ENCODE measurements around the gene TACSTD2. TPM values are rescaled to one million over a fixed set of nuclear protein-coding genes. Genes with fewer than 3 reads are reported as not detected.

TACSTD2 gene
- total RNA-seq, 1 experiment from 2014 or later: 0.28 TPM

DNA sequence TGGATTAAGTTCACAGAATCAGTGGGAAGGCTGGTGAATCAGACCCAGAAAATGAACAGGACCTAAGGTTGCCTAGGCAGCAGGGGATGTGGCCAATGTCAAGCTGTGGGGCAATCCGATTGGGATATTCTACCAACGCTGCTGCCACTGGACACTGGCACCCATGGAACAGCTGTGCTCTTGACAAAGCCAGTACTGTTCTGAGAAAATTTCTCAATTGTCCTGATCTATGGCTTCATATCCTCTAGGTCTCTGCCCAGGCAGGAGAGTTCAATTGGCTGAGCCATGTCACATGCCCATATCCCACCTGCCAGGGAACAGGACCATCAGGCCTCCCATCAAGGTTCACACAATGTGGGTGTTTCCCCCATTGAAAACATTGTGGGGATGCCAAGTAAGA, 6.2 kb downstream of the TACSTD2 start:
- intact Hi-C loops (cut with micrococcal nuclease; ENCODE audit: unreplicated experiment) (no loop called here), in situ Hi-C loops (cut with HindIII; ENCODE audit: low pct_unique_long_range_greater_than_20kb, low sequenced_read_pairs) (no loop called here)
- no TSS peak for BruUV-seq (replicated peaks)
- ChIA-PET CTCF (no interaction called here), POLR2A (no interaction called here)
- Histone ChIP-seq H3K27me3 (ENCODE audit: control insufficient read depth, insufficient read depth, low read length) (peaks cover 45% of the 10 kb centered on the region), H3K4me1 (ENCODE audit: control insufficient read depth, insufficient read depth, low read length) (no peaks in the 10 kb centered on the region), H3K4me3 (ENCODE audit: low read depth in 2 of 2, low read length in 2 of 2) (no peak overlapping the region), H3K27ac (ENCODE audit: low read length) (no peak overlapping the region), H3K36me3 (ENCODE audit: control insufficient read depth, insufficient read depth, low read length) (no peaks in the 10 kb centered on the region), H3K9me3 (ENCODE audit: control insufficient read depth, insufficient read depth, low read depth, low read length) (no peaks in the 10 kb centered on the region)
- no peak for TF ChIP-seq SIN3A (IDR thresholded peaks at IDR 0.05; ENCODE audit: borderline replicate concordance, insufficient read depth, low read depth, low read length)
- no peak for TF ChIP-seq POLR2AphosphoS5 (IDR thresholded peaks at IDR 0.05; ENCODE audit: low read depth, low read length)
- TF ChIP-seq, protein P1, sequence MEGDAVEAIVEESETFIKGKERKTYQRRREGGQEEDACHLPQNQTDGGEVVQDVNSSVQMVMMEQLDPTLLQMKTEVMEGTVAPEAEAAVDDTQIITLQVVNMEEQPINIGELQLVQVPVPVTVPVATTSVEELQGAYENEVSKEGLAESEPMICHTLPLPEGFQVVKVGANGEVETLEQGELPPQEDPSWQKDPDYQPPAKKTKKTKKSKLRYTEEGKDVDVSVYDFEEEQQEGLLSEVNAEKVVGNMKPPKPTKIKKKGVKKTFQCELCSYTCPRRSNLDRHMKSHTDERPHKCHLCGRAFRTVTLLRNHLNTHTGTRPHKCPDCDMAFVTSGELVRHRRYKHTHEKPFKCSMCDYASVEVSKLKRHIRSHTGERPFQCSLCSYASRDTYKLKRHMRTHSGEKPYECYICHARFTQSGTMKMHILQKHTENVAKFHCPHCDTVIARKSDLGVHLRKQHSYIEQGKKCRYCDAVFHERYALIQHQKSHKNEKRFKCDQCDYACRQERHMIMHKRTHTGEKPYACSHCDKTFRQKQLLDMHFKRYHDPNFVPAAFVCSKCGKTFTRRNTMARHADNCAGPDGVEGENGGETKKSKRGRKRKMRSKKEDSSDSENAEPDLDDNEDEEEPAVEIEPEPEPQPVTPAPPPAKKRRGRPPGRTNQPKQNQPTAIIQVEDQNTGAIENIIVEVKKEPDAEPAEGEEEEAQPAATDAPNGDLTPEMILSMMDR (IDR thresholded peaks at IDR 0.05): no peak
- no peak for TF ChIP-seq TCF7L2 (IDR thresholded peaks at IDR 0.05; ENCODE audit: low read depth, low read length)
- TF ChIP-seq, protein P2, sequence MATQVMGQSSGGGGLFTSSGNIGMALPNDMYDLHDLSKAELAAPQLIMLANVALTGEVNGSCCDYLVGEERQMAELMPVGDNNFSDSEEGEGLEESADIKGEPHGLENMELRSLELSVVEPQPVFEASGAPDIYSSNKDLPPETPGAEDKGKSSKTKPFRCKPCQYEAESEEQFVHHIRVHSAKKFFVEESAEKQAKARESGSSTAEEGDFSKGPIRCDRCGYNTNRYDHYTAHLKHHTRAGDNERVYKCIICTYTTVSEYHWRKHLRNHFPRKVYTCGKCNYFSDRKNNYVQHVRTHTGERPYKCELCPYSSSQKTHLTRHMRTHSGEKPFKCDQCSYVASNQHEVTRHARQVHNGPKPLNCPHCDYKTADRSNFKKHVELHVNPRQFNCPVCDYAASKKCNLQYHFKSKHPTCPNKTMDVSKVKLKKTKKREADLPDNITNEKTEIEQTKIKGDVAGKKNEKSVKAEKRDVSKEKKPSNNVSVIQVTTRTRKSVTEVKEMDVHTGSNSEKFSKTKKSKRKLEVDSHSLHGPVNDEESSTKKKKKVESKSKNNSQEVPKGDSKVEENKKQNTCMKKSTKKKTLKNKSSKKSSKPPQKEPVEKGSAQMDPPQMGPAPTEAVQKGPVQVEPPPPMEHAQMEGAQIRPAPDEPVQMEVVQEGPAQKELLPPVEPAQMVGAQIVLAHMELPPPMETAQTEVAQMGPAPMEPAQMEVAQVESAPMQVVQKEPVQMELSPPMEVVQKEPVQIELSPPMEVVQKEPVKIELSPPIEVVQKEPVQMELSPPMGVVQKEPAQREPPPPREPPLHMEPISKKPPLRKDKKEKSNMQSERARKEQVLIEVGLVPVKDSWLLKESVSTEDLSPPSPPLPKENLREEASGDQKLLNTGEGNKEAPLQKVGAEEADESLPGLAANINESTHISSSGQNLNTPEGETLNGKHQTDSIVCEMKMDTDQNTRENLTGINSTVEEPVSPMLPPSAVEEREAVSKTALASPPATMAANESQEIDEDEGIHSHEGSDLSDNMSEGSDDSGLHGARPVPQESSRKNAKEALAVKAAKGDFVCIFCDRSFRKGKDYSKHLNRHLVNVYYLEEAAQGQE (IDR thresholded peaks at IDR 0.05; ENCODE audit: insufficient read depth in 1 of 2, low read depth in 2 of 2, low read length in 1 of 2): no peak
- DNase-seq (ENCODE audit: low read depth, low spot score) (no peak), ATAC-seq (no peak)

DNA sequence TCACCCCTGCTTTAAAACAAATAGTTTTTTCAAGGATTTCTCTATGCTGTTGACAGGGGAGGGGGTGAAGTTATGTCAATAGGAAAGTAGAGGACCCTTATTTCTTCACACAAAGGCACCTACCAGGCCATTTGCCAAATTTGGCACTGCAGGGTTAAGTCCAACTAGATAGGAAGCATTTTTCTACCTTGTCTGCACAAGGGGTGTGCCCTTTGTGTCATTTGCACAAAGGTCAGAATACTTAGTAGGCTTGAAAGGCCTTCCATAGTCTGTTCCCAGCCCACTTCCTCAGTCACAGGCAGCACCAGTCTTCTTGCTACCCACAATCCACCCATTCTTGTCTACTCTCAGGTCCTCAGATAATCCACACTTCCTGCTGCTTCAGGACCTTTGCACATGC, 7.0 kb downstream of the TACSTD2 start:
- in situ Hi-C loops (cut with HindIII; ENCODE audit: low pct_unique_long_range_greater_than_20kb, low sequenced_read_pairs) (no loop called here), intact Hi-C loops (cut with micrococcal nuclease; ENCODE audit: unreplicated experiment) (no loop called here)
- Histone ChIP-seq H3K4me3 (ENCODE audit: low read depth in 2 of 2, low read length in 2 of 2) (no peak overlapping the region), H3K36me3 (ENCODE audit: control insufficient read depth, insufficient read depth, low read length) (no peaks in the 10 kb centered on the region), H3K27ac (ENCODE audit: low read length) (no peak overlapping the region), H3K4me1 (ENCODE audit: control insufficient read depth, insufficient read depth, low read length) (no peaks in the 10 kb centered on the region), H3K27me3 (ENCODE audit: control insufficient read depth, insufficient read depth, low read length) (peaks cover 38% of the 10 kb centered on the region), H3K9me3 (ENCODE audit: control insufficient read depth, insufficient read depth, low read depth, low read length) (no peaks in the 10 kb centered on the region)
- no peak for ATAC-seq
- TF ChIP-seq, protein P2 (IDR thresholded peaks at IDR 0.05; ENCODE audit: insufficient read depth in 1 of 2, low read depth in 2 of 2, low read length in 1 of 2): no peak
- TF ChIP-seq POLR2AphosphoS5 (IDR thresholded peaks at IDR 0.05; ENCODE audit: low read depth, low read length): no peak
- TF ChIP-seq SIN3A (IDR thresholded peaks at IDR 0.05; ENCODE audit: borderline replicate concordance, insufficient read depth, low read depth, low read length): no peak
- TF ChIP-seq TCF7L2 (IDR thresholded peaks at IDR 0.05; ENCODE audit: low read depth, low read length): no peak
- TF ChIP-seq, protein P1 (IDR thresholded peaks at IDR 0.05): no peak; the same call in 1 of the 2 replicates
- POLR2A ChIA-PET: no interaction called here
- DNase-seq (ENCODE audit: low read depth, low spot score): no peak
- CTCF ChIA-PET: no interaction called here
- no TSS peak for BruUV-seq (replicated peaks)

Data from Panc1 (cell line).